GM19324 (cell line): ENCODE measurements around the gene TASL.
A peak's percentile ranks its signal among the peaks of the same experiment; 100 is the strongest.
"Not testable (repeated sequence)": the region's sequence is repeated elsewhere in the genome, so short reads cannot be mapped to it uniquely, and the experiment has no call there.

Experiments
- ATAC-seq: cut with Tn5 transposase; IDR thresholded peaks from one replicate; pipeline ENCODE4 v1.9.1; 2021; ENCODE audit warnings: mild to moderate bottlenecking, moderate library complexity; ENCODE audit not compliant: unreplicated experiment, low FRiP score

Gene TASL

GRCh38 chrX:30577362-30577991, at the start of gene TASL:
Gene TASL, minus strand, starts transcription at chrX:30577766. Its CDS starts 17,411 bp downstream, at chrX:30560355.
- ATAC-seq: peak; percentile 86

GRCh38 chrX:30626402-30626801, 48.8 kb upstream of the TASL start:
- ATAC-seq: no peak

GRCh38 chrX:30622361-30622760, 44.8 kb upstream of the TASL start:
- no peak for ATAC-seq

- no peak for ATAC-seq
Measured at GRCh38 chrX:30620980-30621618, 43.5 kb upstream of the TASL start.

- ATAC-seq: no peak
Measured at GRCh38 chrX:30620125-30620524, 42.6 kb upstream of the TASL start.

- ATAC-seq: no peak
Measured at GRCh38 chrX:30618160-30618765, 40.7 kb upstream of the TASL start.

- ATAC-seq: no peak
Measured at GRCh38 chrX:30615229-30615628, 37.7 kb upstream of the TASL start.

GRCh38 chrX:30613721-30614120, 36.2 kb upstream of the TASL start:
- ATAC-seq: no peak

GRCh38 chrX:30612250-30612655, 34.7 kb upstream of the TASL start:
- ATAC-seq: no peak

GRCh38 chrX:30610026-30610425, 32.5 kb upstream of the TASL start:
- ATAC-seq: no peak

- no peak for ATAC-seq
Measured at GRCh38 chrX:30607155-30607554, 29.6 kb upstream of the TASL start.

GRCh38 chrX:30600269-30601176, 23.0 kb upstream of the TASL start:
- not testable (repeated sequence) for ATAC-seq

- peak; percentile 78 for ATAC-seq
Measured at GRCh38 chrX:30597216-30598012, 19.8 kb upstream of the TASL start.

- ATAC-seq: peak; percentile 63
Measured at GRCh38 chrX:30593440-30594200, 16.1 kb upstream of the TASL start.

GRCh38 chrX:30592831-30593230, 15.3 kb upstream of the TASL start:
- ATAC-seq: no peak

GRCh38 chrX:30590368-30590767, 12.8 kb upstream of the TASL start:
- ATAC-seq: no peak

GRCh38 chrX:30589146-30589888, 11.8 kb upstream of the TASL start:
- no peak for ATAC-seq

- ATAC-seq: no peak
Measured at GRCh38 chrX:30586516-30586915, 8.9 kb upstream of the TASL start.

- ATAC-seq: no peak
Measured at GRCh38 chrX:30582664-30583063, 5.1 kb upstream of the TASL start.
